AG09319 (cell line): ENCODE data around the gene AFAP1L2.

ENCODE experiments used
- DNase-seq: peaks from one replicate; pipeline ENCODE4 v3.0.0-alpha.2; 2010; ENCODE audit warnings: low read depth; ENCODE audit errors: extremely low read depth
- CTCF ChIP-seq: IDR thresholded peaks from 2 replicates; pipeline ENCODE4 v1.5.1; 2011; ENCODE audit warnings: low read depth, mild to moderate bottlenecking, inconsistent platforms, low read length, moderate library complexity

AFAP1L2 gene

GRCh38 chr10:114437473-114438292, 33.4 kb upstream of the AFAP1L2 start:
- TF ChIP-seq CTCF: peak; percentile 60
- DNase-seq: no peak

GRCh38 chr10:114436941-114437340, 32.6 kb upstream of the AFAP1L2 start:
- DNase-seq: no peak
- TF ChIP-seq CTCF: no peak

GRCh38 chr10:114432566-114433093, 28.3 kb upstream of the AFAP1L2 start:
- TF ChIP-seq CTCF: no peak
- no peak for DNase-seq

- no peak for TF ChIP-seq CTCF
- DNase-seq: no peak
Measured at GRCh38 chr10:114431414-114432135, 27.3 kb upstream of the AFAP1L2 start.

GRCh38 chr10:114430688-114431413, 26.5 kb upstream of the AFAP1L2 start:
- no peak for TF ChIP-seq CTCF
- DNase-seq: no peak

GRCh38 chr10:114429581-114430335, 25.5 kb upstream of the AFAP1L2 start:
- no peak for DNase-seq
- no peak for TF ChIP-seq CTCF
